HG03025 (cell line): ENCODE measurements around the gene YWHAG.
"Not testable (repeated sequence)": the region's sequence is repeated elsewhere in the genome, so short reads cannot be mapped to it uniquely, and the experiment has no call there.

Experiments
- ATAC-seq: cut with Tn5 transposase; IDR thresholded peaks from one replicate; pipeline ENCODE4 v1.9.1; 2021; ENCODE audit warnings: mild to moderate bottlenecking, moderate library complexity; ENCODE audit not compliant: unreplicated experiment, low FRiP score

Gene YWHAG

DNA sequence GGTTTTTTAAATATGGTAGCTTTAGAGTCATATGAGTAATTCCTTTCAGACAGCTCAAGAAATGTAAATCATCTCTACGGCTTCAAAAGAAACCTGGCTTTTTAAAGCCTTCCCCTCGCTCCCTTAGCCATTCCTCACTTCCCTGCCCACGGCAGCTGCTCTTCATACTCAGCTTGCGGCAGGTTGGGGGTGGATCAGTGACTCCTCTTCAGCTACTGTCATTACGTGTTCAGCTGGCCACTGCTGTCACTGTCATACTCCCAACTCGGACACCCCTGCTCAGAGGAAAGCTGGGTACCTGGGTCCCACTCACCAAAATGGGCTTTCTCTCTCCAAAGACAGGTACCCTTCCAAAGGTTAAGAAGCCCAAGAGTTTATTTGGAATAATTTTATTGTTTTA is 6.6 kb downstream of the YWHAG start:
- ATAC-seq, result no peak

DNA sequence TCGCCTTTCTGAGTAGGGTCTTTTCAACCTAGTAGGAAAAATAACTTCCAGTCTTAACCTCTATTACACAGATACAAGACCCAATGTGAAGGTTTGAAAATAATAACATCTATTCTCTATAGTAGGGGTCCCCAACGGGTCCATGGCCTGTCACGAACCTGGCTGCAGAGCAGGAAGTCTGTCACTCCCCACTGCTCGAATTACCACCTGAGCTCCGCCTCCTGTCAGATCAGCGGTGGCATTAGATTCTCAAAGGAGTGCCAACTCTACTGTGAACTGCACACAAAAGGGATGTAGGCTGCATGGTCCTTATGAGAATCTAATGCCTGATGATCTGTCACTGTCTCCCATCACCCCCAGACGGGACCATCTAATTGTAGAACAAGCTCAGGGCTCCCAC is 7.4 kb downstream of the YWHAG start:
- no peak for ATAC-seq

DNA sequence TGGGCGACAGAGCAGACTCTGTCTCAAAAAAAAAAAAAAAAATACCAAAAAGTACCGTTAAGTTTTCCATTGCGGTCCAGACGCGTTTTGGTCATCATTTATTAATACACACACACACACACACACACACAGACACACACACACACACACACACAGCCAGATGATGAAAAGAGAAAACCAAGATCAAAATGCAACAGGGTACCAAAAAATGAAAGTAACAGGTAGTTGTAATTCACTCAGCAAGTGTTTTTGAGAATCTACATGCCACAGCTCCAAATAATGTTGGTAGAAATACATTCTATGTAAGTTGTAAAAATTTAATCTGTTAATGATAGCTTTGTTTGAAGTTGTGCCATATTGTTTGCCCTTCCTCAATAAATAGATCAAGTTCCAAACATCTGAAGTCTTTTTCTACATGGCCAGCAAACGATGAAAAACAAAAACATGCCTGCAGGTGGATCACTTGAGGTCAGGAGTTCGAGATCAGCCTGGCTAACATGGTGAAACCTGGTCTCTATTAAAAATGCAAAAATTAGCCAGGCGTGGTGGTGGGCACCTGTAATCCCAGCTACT is 9.4 kb downstream of the YWHAG start:
- ATAC-seq, result no peak

DNA sequence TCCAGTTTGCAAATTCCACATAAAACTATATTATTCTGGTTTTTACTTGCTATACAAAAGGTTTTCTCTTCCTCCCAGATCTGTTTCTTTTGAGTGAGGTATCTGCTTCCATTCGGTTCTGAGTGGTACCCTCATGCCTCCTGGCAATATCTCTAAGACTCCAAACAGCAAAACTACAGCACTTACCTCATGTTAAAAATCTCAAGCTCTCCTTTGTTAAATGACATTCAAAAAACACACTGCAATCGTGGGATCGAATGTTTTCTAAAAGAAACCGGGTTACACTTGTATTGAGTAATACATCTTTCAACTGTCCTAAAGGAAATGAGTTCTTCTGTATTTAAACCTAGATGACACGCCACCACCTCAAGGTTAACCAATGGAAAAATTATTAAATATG is 11.1 kb downstream of the YWHAG start:
- no peak for ATAC-seq

DNA sequence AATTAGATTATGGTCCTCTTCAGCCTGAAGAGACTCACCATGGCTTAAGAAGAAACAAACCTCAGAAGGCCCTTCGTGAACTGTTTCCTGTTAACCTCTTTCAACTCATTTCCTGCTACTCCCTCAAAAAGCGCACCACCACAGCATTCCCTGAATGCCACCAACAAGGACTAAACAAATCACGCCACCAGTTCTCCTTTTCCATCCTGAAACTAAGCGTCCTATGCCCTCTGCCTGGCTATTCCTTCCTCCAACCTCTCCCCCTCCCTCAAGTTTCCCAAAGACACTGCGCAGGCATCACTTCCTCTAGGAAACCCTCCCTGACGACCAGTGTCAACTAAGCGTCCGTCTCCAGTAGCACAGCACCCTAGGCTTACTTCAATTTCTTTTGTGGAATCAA is 12.0 kb downstream of the YWHAG start:
- ATAC-seq, result no peak

DNA sequence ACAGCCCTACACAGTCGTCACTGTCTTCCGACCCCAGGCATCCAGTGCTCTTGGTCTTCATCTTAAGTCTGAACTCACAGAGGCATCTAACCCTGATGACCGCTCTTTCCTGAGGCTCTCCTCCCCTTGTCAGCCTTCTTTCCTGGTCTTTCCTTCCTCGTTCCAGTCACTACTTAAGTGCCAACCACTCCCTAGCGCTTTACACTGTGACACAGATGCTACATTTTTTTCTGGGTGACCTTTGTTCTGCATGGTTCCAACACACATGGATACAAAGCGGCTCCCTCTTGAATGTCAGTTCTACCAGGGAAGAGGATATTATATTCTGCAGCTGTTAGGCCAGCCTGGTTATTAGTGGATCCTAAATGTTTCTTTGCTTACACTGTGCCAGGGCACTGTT is 12.7 kb downstream of the YWHAG start:
- ATAC-seq, result no peak

DNA sequence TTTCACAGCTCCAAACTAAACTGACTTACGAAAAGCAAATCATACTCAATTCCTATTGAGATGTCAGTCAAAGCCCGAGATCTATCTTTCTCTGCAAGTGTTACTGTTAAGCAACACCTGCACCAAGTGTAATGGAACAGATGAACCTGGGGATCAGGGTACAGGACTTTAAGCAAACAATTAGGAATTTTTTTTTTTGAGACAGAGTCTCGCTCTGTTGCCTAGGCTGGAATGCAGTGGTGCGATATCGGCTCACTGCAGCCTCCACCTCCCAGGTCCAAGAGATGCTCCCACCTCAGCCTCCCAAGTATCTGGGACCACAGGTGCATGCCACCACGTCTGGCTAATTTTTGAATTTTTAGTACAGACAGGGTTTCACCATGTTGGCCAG is 14.9 kb downstream of the YWHAG start:
- no peak for ATAC-seq

DNA sequence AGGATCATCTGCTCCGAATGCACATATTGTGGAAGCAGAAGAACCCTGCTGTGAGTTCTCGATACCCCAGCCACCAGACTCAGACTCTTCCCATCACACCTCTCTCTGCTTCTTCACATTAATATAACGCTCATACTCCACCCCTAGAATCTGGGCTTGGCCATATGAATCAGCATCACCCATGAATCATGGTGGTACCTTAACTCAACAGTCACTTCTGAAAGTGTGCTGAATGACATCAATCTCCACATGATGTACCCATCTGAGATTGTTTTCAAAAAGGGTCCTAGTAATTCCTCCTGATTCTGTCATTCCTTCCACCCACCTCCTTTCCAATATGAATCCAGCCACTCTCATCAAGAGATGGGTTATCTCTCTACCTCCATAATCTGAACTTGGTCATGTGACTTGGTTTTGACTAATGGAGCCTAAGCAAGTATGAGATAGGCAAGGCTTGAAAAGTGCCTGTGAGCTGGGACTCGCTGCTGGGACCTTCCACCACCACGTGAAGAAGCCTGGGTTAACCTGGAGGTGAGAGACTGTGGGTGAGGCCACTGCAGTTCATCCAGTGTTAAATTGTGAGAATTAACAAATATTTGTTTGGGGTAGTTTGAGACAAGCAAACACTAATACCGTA is 15.4 kb downstream of the YWHAG start:
- no peak for ATAC-seq

DNA sequence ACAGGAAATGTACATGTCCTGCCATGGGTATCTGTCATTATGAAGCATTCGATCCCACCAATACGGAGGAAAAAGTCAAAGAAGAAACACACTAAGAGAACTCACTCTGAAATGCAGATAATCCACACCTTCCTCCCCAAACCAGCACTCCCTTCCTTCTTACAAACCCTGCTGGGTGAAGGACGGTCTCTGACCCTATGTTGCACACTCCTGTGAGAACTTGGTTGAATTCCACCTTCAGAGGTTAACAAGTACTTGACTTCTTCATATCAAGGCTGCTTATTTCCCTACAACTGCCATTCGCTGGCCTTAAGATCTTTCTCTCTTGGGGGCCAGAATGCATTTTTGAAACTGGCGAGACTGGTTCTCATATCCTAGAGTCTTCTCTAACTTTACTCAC is 16.6 kb downstream of the YWHAG start:
- ATAC-seq, result no peak

DNA sequence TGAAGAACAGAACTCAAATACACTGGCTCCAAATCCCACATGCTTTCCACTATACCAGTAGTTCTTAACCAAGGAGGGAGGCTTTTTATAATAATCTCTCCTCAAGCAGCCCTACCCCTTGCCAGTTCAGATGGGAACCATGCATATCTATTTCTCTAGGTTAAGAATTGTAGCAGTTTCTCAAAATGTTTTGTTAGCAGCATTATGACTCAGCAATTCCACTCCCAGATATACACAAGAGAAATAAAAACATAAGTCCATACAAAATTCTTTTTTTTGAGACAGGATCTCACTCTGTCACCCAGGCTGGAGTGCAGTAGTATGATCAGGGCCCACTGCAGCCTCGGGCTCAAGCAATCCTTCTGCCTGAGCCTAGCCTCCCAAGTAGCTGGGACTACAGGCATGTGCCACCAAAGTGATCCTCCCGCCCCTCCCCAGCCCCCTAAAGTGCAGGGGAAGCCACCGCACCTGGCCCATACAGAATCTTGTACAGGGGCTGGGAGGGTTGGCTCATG is 18.1 kb downstream of the YWHAG start:
- no peak for ATAC-seq

DNA sequence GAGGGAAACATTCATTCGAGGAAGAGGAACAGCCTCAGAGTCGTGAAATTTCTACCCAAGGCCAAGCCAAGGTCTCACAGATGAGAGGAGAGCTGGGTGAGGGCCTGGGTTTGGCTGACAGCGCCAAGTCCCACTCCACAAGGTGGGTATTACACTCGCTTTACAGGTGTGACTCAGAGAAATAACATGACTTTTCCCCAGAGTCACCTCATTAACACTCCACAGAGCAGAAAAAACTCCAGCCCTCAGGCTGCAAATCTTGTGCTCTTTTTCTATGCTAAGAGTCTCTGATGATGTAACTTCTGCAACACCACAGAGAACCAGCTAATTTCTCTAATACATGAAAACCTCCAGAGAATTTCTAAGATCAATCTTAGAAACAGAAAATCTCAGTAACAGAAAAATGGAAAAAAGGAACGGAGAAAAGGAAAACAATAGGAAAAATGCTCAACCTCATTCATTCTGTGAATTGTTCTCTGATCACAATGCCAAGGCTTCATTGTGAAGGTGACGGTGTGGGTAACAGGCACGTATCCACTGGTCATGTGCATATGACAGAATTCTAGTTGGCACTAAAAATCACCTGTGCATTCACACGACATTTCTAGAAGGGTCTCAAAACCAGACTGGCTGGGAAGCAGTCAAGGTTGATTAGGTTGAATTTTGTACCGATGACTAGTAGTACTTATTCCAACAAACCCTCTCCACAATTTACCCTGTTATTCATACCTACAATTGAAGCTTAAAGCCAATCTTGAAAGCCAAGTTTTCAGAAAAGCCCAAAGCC is 20.3 kb downstream of the YWHAG start:
- ATAC-seq, result no peak

DNA sequence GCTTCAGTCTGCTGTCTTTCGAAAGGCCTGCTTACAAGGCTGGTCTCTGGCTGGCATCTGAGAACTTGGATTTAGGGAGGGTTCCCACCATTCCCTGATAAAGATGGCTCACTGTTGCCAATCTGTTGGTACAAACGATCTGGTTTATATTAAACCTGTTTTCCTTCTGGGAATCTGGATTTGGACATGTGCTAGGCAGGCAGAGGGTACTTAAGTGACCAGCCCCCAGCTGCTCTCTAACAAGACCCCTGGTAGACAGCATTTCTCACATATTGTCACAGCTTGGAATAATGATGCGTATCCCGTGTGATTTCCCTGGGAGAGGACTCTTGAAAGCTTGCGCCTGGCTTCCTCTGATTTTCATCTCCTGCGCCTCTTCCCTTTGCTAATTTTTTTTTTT is 21.6 kb downstream of the YWHAG start:
- no peak for ATAC-seq

DNA sequence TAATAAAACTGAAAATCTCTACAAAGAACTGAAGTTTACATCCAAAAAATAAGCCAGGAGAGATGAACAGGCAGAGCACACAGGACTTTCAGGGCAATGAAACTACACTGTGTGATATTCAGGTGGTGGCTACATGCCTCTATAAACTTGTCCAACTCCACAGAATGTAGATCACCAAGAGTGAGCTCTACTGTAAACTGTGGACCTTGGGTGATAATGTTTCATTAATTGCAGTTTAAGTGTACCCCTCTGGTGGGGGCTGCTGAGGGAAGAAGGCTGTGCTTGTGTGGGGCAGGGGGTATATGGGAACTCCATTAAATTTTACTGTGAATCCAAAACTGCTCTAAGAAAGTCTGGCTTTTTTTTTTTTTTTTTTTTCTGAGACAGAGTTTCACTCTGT is 22.7 kb downstream of the YWHAG start:
- no peak for ATAC-seq

DNA sequence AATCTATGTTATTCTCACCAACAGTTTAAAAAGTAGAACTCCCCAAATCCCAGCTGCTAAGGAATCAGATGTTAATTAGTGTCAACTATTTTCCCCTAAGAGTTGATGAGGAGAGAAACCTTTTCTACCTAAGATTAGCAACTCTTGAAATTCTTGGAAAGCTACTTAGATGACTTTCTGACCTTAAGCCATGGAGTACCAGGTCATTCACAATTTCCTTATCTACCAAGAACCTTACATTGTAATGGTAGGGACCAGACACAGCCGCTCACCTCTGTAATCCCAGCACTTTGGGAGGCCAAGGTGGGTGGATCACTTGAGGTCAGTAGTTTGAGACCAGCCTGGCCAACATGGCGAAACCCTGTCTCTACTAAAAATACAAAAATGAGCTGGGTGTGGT is 23.4 kb downstream of the YWHAG start:
- ATAC-seq, result not testable (repeated sequence)

DNA sequence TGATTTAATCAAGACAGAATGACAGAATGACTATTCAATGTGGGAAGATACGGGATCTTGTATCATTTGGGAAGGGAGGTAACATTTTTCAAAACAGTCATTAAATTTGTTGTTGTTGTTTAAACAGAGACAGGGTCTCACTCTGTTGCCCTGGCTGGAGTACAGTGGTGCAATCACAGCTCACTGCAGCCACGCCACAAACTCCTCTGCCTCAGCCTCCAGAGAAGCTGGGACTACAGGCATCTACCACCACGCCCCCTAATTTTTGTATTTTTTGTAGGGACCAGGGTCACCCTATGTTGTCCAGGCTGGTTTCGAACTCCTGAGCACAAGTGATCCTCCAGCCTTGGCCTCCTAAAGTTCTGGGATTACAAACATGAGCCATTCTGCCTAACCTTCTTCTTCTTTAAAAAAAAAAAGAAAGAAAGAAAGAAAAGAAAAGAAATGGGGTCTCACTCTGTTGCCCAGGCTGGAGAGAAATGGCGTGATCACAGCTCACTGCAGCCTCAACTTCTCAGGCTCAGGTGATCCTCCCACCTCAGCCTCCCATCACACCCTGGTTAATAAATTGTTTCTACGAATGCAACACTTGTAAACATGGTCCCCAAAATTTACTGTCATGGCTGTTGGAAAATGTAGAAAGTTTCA is 24.3 kb downstream of the YWHAG start:
- no peak for ATAC-seq

DNA sequence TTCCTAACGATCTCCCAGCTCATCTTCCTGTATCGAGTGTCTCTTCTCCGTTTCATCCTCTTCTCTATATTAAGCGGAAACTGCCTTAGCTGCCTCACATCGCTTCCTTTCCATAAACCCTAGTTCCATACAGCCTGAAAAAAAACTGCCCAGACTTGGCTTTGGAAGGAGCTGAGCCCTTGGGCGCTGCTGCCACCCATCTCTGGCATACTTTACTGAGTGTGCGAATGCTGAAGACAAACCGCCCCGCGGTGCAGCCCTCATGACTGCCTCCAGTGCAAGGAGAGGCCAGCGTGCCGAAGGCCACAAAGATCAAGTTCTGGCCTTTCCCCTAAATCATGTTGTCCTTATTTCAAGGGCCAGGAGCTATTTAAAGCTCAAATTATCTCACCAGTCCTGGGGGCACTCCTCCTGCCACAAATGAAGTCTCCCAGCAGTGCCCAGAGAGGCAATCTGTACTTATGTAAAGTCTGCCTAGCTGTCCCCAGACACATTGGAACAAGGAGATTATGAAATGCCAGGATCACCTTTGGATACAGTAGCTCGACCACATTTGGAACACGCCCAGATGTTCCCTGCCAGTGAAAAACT is 25.2 kb downstream of the YWHAG start:
- ATAC-seq, result no peak

DNA sequence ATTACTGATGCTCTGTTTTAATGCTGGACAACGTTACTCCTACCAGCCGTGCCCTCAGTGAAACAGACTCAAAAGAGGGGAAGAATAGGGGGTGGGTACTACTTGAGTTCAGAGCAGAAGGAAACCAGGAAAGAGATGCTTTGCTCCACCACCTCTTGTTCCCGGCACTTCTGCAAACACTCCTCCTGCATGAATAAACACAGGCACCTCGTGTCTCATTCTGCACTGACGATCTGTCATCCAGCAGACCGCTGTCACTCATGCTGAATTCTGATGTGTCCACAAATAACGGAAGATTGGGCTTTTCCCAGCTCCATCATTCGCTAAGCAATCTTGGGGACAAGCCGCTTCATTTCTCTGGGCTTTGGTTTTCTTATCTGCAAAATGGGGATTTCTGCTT is 26.7 kb downstream of the YWHAG start:
- ATAC-seq, result no peak

DNA sequence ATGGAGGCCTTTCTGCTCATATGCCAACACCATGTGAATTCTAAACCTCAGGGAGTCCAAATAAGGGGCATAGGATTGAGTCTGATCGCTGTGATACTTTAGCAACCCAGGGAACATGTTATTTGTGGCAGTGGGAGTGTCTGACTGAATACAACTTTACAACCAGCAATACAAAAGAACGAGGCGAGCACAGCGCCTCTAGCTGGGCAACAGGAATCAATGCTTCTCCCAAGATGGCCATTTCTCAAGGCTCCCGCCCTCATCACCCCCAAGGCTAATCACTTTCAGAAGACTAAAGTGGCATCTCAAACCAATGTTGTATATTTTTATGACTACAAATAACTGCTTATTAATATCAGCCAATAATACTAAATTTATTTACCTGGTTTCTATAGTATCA is 28.1 kb downstream of the YWHAG start:
- ATAC-seq, result no peak

DNA sequence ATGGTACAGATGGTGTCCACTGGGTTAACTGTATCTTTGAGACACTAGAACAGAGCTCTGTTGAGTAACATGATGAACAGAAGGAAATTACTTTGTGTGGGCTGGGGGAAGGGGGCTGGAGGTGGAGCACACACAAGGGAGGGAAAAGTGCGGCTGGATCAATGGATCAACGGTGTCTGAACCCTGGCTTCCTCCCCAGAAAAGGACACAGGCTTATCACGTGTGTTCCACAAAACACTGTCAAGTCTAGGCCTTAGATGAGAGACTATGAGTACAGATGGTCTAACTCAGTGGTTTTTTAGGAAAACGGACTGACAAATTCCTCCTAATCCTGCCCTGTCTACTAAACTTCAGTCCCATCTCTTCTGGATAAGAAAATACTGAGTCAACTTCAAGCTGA is 28.5 kb downstream of the YWHAG start:
- ATAC-seq, result no peak

DNA sequence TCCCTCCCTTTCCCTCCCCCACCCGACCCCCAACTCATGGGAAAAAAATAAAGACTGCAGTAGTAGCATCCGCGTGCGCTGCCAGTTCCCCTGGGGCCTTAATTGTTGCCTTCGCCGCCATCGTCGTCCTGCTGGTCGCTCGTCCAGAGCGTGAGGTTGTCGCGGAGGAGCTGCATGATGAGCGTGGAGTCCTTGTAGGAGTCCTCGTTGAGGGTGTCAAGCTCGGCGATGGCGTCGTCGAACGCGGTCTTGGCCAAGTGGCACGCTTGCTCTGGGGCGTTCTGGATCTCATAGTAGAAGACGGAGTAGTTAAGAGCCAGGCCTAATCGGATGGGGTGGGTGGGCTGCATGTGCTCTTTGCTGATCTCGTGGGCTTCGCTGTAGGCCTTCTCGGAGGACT is 29.3 kb downstream of the YWHAG start:
- no peak for ATAC-seq

DNA sequence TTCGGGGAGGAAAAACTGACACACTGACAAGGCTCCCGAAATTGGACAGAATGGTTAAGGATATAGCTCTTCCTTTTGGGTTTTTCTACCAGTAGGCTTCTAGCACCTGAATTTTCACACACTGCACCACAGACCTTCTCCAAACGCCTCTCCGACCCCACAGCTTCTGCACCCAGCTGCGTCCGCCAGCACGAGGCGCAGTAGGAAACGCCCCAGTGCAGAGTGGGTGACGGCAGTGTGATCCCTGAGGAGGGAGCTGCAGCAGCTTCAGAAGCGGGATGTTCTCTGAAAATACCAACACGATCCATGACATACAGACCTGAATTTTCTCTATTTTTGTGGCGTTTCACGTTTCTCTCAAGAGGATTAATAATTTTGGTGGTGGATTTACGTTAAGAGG is 30.4 kb downstream of the YWHAG start:
- ATAC-seq, result no peak
